CD14-positive monocyte (primary cell): Measurements from ENCODE around the gene LRRK1. TPM values are rescaled to one million over a fixed set of nuclear protein-coding genes. Genes with fewer than 3 reads are reported as not detected.

ENCODE experiments used
- DNase-seq, 3 donors: peaks; one replicate each; pipeline ENCODE4 v3.0.0-alpha.2; 2011 to 2022
- H2AFZ ChIP-seq: 2 replicates; pipeline ENCODE4 v1.6.0; 2012; ENCODE audit warnings: mild to moderate bottlenecking, low read depth, low read length, inconsistent platforms; ENCODE audit not compliant: insufficient read depth, poor library complexity, severe bottlenecking
- H3K27ac ChIP-seq, 2 donors: 1 replicate in 1 of 2; 2 replicates in 1 of 2; pipeline ENCODE4 v1.5.1; 2012 to 2013; ENCODE audit warnings: low read length in 2 of 2, control low read depth in 1 of 2, inconsistent platforms in 1 of 2, low read depth in 1 of 2, mild to moderate bottlenecking in 1 of 2
- H3K27me3 ChIP-seq, 2 donors: one replicate each; pipeline versions ENCODE4 v1.6.0 to v1.6.1; 2011 to 2013; ENCODE audit warnings: low read length in 2 of 2; ENCODE audit not compliant: control insufficient read depth in 2 of 2, insufficient read depth in 2 of 2
- H3K36me3 ChIP-seq, 2 donors: replicated peaks in 1 of 2; 1 replicate in 1 of 2; 2 replicates in 1 of 2; pipeline versions ENCODE4 v1.5.1 to v1.6.1; 2012 to 2013; ENCODE audit warnings: low read length in 2 of 2, control low read depth in 1 of 2, inconsistent platforms in 1 of 2, mild to moderate bottlenecking in 1 of 2; ENCODE audit not compliant: insufficient read depth in 2 of 2, control insufficient read depth in 1 of 2
- H3K4me1 ChIP-seq, 2 donors: 1 replicate in 1 of 2; 2 replicates in 1 of 2; pipeline versions ENCODE4 v1.5.1 to v1.6.1; 2012 to 2013; ENCODE audit warnings: low read length in 2 of 2, control low read depth in 1 of 2, inconsistent platforms in 1 of 2, mild to moderate bottlenecking in 1 of 2, moderate library complexity in 1 of 2; ENCODE audit not compliant: insufficient read depth in 2 of 2, control insufficient read depth in 1 of 2
- H3K4me2 ChIP-seq: replicated peaks from 2 replicates; pipeline ENCODE3; 2012; ENCODE audit warnings: low read length, moderate library complexity, mild to moderate bottlenecking; ENCODE audit not compliant: poor library complexity, severe bottlenecking; ENCODE audit errors: extremely low read depth
- H3K4me3 ChIP-seq, 3 experiments: fragments of 200-600 bp in 1 of 3; sonication (generic) in 1 of 3; replicated peaks in 1 of 3; 1 replicate in 2 of 3; 2 replicates in 1 of 3; pipeline ENCODE4 v1.5.1; 2011 to 2013; ENCODE audit warnings: low read length in 3 of 3, mild to moderate bottlenecking in 3 of 3, control low read depth in 2 of 3, low read depth in 2 of 3, inconsistent platforms in 1 of 3, moderate library complexity in 1 of 3
- H3K79me2 ChIP-seq: 2 replicates; pipeline ENCODE4 v1.6.0; 2012; ENCODE audit warnings: mild to moderate bottlenecking, control low read depth, inconsistent platforms, low read length, moderate library complexity; ENCODE audit not compliant: insufficient read depth
- H3K9ac ChIP-seq: 2 replicates; pipeline ENCODE4 v1.6.0; 2017; ENCODE audit warnings: low read length, mild to moderate bottlenecking; ENCODE audit not compliant: insufficient read depth, poor library complexity, severe bottlenecking
- H3K9me3 ChIP-seq, 2 donors: replicated peaks in 1 of 2; 1 replicate in 1 of 2; 2 replicates in 1 of 2; pipeline versions ENCODE4 v1.5.1 to v1.6.1; 2012 to 2013; ENCODE audit warnings: low read length in 2 of 2, control low read depth in 1 of 2; ENCODE audit not compliant: control insufficient read depth in 1 of 2, insufficient read depth in 1 of 2
- H4K20me1 ChIP-seq: 2 replicates; pipeline ENCODE4 v1.6.0; 2012; ENCODE audit warnings: mild to moderate bottlenecking, low read length, control low read depth, moderate library complexity; ENCODE audit not compliant: insufficient read depth
- H3K27ac Mint-ChIP-seq, 7 donors: one replicate each; pipeline ENCODE4 v1.8.0; 2020; ENCODE audit warnings: mild to moderate bottlenecking in 7 of 7, mixed read lengths in 7 of 7, moderate library complexity in 6 of 7, inconsistent platforms in 2 of 7
- H3K27me3 Mint-ChIP-seq, 3 donors: one replicate each; pipeline ENCODE4 v1.8.0; 2021 to 2022; ENCODE audit warnings: low read depth in 3 of 3, mild to moderate bottlenecking in 3 of 3, mixed read lengths in 3 of 3, moderate library complexity in 3 of 3, inconsistent platforms in 1 of 3
- H3K36me3 Mint-ChIP-seq, 2 donors: one replicate each; pipeline ENCODE4 v1.8.0; 2020; ENCODE audit warnings: mixed read lengths in 2 of 2, inconsistent platforms in 1 of 2, mild to moderate bottlenecking in 1 of 2
- H3K4me1 Mint-ChIP-seq: one replicate; pipeline ENCODE4 v1.8.0; 2020; ENCODE audit warnings: mild to moderate bottlenecking, mixed read lengths
- H3K4me3 Mint-ChIP-seq, 2 donors: one replicate each; pipeline ENCODE4 v1.8.0; 2020; ENCODE audit warnings: mild to moderate bottlenecking in 2 of 2, mixed read lengths in 2 of 2, moderate library complexity in 1 of 2
- H3K9me3 Mint-ChIP-seq, 7 donors: one replicate each; pipeline ENCODE4 v1.8.0; 2020 to 2022; ENCODE audit warnings: mixed read lengths in 7 of 7, mild to moderate bottlenecking in 6 of 7, moderate library complexity in 6 of 7, inconsistent platforms in 2 of 7
- CTCF ChIP-seq: fragments of 200-600 bp; IDR thresholded peaks from one replicate; pipeline ENCODE4 v1.8.0; 2022; ENCODE audit warnings: antibody characterized with exemption, mild to moderate bottlenecking
- WGBS: methylation state at CpG from one replicate; pipeline ENCODE4 v1.1.5; 2013; ENCODE audit warnings: missing lambda C conversion rate; ENCODE audit not compliant: insufficient coverage; 5-methylcytosine and 5-hydroxymethylcytosine counted together
- intact Hi-C, 2 donors: fragments of 100-400 bp; cut with micrococcal nuclease; formaldehyde crosslinking; loops; one replicate each; pipeline versions ENCODE4 v1.15.0 to v1.15.1; 2023
- polyA plus RNA-seq, 3 donors: library from polyadenylated mRNA; depleted of rRNA in 1 of 3; unstranded in 2 of 3; stranded (reverse) in 1 of 3; fragments of 300-500 nt in 2 of 3; fragments of >200 nt in 1 of 3; fragmentation: Illumina TruSeq in 2 of 3; gene quantifications; 1 replicate in 2 of 3; 2 replicates in 1 of 3; pipeline ENCODE4 v1.2.3, GENCODE V29; 2012 to 2021

LRRK1 gene
- polyA plus RNA-seq, 3 donors, result 1.7 to 18.9 (median 5.4) TPM

GRCh38 chr15:101100118-101100517 lies 181.0 kb downstream of the LRRK1 start:
- no peaks in the 10 kb centered on the region for H3K4me1 ChIP-seq
- TF ChIP-seq CTCF, result no peak
- no peaks in the 10 kb centered on the region for H3K36me3 ChIP-seq
- H2AFZ ChIP-seq, result no peak overlapping the region
- peaks cover 0 to 11% of the 10 kb centered on the region in 2 donors for H3K9me3 ChIP-seq
- peaks cover 0 to 4% of the 10 kb centered on the region in 2 donors for H3K27me3 ChIP-seq
- Mint-ChIP-seq H3K27me3 (peaks cover 4 to 16% (median 5%) of the 10 kb centered on the region in 3 donors), H3K36me3 (no peaks in the 10 kb centered on the region), H3K9me3 (peaks cover 5 to 9% (median 7%) of the 10 kb centered on the region in 7 donors), H3K27ac (no peak overlapping the region), H3K4me3 (no peak overlapping the region), H3K4me1 (no peaks in the 10 kb centered on the region)
- intact Hi-C loops, result no loop called here
- DNase-seq, result no peak
- no peaks in the 10 kb centered on the region for H4K20me1 ChIP-seq
- no peak overlapping the region for H3K9ac ChIP-seq
- no peak overlapping the region for H3K27ac ChIP-seq
- no peaks in the 10 kb centered on the region for H3K79me2 ChIP-seq
- H3K4me3 ChIP-seq, result no peak overlapping the region
- H3K4me2 ChIP-seq, result no peak overlapping the region
- WGBS, result 97% methylated on average over 12 of the region's 15 CpGs

- Histone ChIP-seq H3K9ac (no peak overlapping the region), H3K27ac (no peak overlapping the region), H2AFZ (no peak overlapping the region), H4K20me1 (no peaks in the 10 kb centered on the region), H3K4me1 (no peaks in the 10 kb centered on the region), H3K79me2 (no peaks in the 10 kb centered on the region), H3K27me3 (peaks cover 0 to 4% of the 10 kb centered on the region in 2 donors), H3K4me2 (no peak overlapping the region), H3K4me3 (no peak overlapping the region), H3K9me3 (peaks cover 0 to 11% of the 10 kb centered on the region in 2 donors), H3K36me3 (no peaks in the 10 kb centered on the region)
- Mint-ChIP-seq H3K4me1 (no peaks in the 10 kb centered on the region), H3K9me3 (peaks cover 5 to 9% (median 7%) of the 10 kb centered on the region in 7 donors), H3K36me3 (no peaks in the 10 kb centered on the region), H3K4me3 (no peak overlapping the region), H3K27ac (no peak overlapping the region), H3K27me3 (peaks cover 4 to 13% (median 5%) of the 10 kb centered on the region in 3 donors)
- no peak for TF ChIP-seq CTCF
- no peak for DNase-seq
- intact Hi-C loops, result no loop called here
- WGBS, result 87% methylated on average over 17 of the region's 29 CpGs
Observed at GRCh38 chr15:101100593-101101442, 181.7 kb downstream of the LRRK1 start.
